Daoy (cell line): Measurements from ENCODE around the gene PTPRM. TPM values are rescaled to one million over a fixed set of nuclear protein-coding genes. Genes with fewer than 3 reads are reported as not detected.

Experiments
- DNase-seq: peaks from one replicate; pipeline ENCODE4 v3.0.0-alpha.2; 2015; ENCODE audit warnings: low read depth
- total RNA-seq: library from RNA; depleted of rRNA; stranded (reverse); fragments of >200 nt; shearing (Covaris generic); gene quantifications from 2 replicates; pipeline ENCODE4 v1.2.3, GENCODE V29; 2014

The PTPRM gene
- total RNA-seq, 1 experiment from 2014 or later, result 13.0 TPM

DNA sequence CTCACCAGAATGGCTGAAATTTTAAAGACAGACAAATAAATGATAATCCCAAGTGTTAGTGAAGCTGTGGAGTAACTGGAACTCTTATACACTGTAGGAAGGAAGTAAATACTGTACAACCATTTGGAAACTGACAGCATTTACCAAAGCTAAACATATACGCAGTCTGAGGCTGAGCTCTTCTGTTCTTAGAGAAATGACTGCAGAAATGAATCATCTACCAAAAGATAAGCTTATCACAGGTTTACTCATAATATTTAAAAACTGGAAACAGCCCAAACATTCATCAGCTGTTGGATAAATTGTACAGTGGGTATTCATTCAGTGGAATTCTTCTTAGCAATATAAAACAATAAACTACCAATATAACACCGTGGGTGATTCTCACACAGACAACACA is 824.0 kb downstream of the PTPRM start:
- DNase-seq, result no peak

DNA sequence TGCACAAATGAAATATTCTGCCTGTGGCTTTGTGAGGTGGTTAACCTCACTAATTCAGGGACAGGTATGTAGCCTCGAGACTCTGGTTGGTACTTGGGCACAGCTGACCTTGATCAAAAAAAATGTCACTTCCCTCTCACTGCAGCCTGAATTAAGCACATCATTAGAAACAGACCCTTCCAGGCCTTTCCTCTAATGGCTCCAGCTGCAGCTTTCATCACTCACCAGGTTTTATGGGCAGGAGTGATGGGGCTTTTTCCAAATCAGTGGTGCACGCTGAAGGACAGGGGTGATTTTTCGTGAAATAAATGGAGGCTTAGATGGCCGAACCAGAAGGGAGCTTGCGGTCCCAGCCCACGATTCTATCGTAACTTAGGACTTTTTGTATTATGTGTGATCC is 829.1 kb downstream of the PTPRM start:
- no peak for DNase-seq

DNA sequence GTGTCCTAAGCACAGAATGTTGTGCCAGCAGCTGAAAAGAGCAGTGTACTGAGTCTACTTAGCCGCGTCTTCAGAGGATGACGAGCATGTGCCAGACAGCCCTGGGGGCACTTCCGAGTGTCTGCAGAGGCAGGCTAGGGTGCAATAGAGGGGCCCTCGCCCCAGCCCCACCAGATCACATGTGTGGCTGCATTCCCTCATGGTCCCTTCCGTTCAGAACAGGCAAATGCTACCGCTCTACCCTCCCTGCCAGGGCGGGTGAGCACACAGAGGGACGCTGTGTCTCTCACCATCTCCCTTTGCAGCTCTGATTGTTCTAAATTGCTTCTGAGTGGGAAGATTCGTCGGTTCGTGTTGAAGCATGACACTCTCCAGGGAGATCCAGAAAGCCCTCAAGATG is 829.9 kb downstream of the PTPRM start:
- DNase-seq, result no peak

DNA sequence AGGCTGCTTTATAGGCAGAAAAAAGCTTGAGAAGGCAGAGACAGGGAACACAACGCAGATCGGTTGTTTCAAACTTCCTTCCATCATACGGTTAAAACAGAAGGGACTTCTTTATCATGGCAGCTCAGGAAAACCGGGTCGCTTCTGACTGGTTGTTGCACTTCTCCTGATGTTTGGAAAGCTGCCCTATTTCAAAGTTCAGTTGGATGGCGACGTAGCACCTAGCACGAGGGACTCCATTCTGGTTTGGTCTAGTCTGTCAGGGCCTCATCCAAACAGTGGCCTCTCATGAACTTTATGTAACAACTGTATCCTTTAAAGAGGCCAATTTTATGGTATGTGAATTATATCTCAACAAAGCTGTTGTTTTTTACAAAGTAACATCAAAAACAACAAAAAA is 832.0 kb downstream of the PTPRM start:
- no peak for DNase-seq

DNA sequence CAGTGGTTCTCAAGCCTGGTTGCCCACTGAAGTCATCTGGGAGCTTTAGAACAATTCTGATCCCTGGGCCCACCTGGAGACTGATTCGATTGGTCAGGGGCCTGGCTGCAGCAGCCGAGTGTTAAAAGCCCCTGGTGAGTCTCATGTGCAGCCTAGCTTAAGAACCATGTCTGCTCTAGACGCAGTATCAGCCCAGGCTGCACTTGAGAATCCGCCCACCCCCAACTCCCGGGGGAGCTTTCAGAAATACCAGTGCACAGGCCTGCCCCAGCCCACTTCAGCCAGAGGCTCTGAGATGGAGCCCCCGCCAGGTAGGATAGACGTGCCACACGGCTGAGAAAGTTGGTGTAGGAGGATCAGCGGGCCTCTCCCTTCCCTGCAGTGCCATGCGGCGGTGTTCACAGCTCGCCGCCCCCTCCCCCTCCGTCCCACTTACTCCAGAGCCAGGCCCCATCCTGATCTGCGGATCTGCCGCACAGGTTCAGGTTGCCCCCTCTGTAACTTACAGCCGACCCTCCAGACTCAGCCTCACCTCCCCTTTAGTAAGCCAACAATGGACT is 833.2 kb downstream of the PTPRM start:
- DNase-seq, result no peak

DNA sequence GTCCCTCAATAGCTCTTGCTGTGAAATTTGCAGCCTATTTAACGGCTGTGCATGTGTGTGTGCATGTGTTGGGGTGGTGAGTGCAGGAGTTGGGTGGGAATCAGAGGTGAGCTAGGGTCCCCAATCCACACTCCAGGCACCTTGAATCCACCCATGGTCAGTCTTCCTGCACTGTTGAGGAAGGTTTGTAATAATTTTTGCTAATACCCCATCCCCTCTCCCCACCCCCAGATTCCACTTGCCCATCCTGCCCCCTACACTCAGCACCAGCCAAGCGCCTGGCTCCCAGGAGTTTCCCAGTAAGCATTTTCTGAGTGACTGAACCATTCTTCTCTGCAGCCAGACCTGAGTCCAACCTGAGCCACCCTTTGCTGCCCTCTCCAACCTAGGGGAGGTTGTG is 833.7 kb downstream of the PTPRM start:
- no peak for DNase-seq

DNA sequence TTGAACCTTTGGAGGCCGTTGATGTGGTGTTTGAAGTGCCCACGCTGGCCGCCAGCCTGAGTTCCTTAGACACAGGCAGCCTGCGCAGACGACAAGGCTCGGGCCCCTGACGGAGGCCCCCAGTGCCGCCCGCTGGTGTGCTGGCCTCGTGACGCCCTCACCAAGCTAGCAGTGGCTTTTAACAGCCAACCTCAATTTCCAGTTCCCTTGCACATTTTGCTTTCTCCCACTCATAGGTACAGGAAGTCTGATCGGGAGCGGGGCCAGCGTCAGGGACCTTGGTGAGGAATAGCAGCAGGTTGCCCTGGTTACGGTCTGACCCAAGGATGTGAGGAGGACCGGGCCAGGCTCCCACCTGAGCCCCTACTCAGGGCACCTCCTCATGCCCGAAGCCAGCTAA is 834.5 kb downstream of the PTPRM start:
- DNase-seq, result no peak

DNA sequence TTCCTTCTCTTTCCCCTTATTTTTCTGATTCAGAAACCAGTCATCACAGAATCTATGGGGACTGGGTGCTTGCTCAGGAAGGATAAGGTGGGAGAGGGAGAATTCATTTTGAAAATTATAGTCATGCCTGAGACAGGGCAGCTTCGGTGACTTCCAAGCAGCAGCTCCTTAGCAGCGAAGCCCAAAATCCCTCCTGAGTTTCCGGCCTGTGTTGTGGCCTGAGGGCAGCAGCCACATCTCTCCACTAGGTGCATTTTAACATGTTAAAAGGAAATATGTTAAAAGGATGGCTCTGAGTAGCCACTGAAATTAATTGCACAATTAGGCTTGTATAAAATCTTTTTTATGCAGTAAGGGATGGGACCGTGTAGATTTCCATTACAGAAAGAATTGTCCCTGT is 835.1 kb downstream of the PTPRM start:
- DNase-seq, result no peak

DNA sequence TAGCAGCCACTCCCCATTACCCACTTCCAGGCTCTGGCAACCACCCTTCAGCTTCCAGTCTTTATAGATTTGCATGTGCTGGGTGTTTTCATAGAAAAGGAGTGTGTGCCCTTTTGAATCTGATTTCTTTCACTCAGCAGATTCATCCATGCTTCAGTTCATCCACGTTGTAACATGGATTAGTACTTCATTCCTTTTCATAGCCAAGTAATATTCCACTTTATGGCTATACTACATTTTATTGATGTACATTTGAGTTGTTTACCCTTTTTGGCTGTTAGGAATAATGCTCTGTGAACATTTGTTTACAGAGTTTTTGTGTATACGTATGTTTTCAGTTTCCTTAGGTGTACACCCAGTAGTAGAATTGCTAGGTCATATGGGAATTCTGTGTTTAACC is 836.6 kb downstream of the PTPRM start:
- no peak for DNase-seq

DNA sequence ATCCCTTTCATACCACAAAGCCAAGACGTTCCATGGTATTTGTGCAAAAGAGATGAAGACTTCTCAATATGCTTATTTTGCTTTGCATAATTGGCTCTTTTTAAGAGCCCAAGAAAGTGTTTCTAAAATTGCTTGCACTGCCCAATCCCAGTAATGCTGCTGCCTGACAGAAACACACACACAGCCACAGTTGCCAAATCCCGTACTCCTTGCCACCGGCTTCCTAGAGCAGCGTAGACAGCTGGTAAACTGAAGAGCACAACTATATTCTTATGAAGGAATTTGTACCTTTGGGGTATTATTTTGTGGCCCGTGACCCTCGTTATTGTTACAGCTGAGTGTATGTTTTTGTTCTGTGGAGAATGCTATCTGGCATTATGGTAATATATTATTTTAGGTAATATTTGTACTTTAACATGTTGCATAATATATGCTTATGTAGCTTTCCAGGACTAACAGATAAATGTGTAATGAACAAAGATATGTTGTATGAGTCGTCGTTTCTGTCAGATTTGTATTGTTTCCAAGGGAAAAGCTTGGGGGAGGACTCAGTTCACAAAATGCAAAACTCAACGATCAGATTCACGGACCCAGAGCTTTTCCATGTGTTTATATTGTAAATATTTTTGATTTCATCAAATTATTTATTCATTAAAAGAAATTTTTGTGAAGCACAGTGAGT is 839.2 kb downstream of the PTPRM start:
- no peak for DNase-seq

DNA sequence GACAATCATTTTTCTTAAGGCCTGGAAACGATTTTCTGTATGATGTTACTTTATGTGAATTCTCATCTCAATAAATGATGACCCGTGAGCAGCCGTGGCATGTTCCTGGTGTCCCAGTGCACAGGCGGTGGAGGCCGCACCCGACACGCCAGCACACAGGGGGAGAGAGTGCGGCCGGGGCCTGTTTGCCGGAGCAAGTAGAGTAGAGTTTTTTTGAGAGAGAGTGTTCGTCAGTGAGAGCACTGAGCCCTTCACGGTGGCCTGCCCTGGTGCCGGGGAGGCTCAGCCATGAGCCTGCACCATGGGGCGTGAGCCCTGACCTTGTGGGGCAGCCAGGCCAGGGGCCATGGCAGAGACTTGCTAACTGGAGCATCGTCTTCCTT is 839.7 kb downstream of the PTPRM start:
- no peak for DNase-seq

DNA sequence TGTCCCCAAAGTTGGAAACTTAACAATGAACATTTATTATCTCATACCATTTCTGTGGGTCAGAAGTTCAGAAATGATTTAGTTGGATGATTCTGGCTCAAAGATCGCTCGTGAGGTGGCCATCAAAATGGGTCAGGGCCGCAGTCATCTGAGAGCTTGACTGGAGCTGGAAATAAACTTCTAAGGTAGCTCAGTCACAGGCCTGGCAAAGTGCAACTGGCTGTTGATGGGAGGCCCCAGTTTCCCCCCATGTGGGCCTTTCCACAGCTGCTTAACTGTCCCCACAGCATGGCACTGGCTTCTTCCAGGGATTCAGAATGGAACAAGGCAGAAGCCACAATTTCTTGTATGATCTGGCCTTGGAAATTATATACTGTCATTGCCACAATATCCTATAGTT is 842.0 kb downstream of the PTPRM start:
- DNase-seq, result no peak

DNA sequence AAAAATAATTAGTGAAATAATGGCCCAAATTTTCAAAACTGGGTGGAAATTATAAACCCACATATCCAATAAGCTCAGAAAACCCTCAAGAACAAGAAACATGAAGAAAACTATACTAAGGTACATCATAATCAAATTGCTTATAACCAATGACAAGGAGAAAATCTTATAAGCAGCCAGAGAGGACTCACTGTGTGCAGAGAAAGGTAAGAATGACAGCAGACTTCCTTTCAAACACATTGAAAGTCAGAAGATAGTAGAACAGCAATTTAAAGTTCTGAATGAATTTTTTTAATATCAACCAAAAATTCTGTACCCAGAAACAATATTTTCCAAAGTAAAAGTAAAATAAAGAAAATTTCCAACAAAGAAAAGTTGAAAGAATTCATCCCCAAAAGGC is 844.4 kb downstream of the PTPRM start:
- DNase-seq, result no peak

DNA sequence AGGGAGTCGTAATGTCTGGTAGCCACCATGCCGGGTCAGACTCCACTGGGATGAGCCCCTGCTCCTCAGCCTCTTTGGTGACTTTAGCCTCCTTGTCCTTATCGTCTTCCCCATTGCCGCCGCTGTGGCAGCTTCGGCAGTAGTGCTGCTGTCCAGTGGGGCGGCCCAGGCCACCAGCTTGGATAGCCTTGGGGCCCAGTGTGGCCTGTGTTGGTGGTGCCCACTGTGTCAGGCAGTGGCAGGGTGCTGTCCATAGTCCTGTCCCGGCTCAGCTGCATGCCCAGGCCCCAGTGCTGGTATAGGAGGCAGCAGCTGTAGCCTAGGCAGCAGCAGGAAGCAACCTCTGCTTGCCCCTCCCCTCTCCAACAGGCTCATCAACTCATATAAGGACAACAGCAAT is 845.0 kb downstream of the PTPRM start:
- DNase-seq, result no peak

DNA sequence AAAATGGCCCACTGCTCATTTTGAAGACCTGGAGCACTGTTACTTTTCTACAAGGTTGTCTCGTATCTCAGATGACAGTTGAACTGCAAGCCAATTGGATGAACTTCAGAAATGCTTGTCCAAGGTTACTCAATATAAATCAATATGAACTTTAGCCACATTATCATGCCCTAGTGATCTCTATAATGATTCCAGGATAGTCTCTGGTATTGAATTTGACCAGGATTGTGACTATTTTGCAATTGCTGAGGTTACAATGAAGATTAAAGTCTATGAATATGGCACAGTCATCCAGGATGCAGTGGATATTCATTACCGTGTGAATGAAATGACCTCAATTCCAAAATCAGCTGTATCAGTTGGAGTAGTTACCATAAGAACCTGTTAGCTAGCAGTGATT is 846.1 kb downstream of the PTPRM start:
- DNase-seq, result no peak

DNA sequence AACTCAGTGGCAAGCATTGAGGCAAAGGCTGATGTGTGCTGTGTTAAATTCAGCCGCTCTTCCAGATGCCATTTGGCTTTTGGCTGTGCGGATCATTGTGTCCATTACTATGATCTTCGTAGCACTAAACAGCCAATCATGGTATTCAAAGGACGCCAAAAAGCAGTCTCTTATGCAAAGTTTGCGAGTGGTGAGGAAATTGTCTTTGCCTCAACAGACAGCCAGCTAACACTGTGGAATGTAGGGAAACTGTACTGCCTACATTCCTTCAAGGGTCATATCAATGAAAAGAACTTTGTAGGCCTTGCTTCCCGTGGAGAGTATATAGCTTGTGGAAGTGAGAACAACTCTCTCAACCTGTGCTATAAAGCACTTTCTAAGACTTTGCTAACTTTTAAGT is 846.6 kb downstream of the PTPRM start:
- no peak for DNase-seq

DNA sequence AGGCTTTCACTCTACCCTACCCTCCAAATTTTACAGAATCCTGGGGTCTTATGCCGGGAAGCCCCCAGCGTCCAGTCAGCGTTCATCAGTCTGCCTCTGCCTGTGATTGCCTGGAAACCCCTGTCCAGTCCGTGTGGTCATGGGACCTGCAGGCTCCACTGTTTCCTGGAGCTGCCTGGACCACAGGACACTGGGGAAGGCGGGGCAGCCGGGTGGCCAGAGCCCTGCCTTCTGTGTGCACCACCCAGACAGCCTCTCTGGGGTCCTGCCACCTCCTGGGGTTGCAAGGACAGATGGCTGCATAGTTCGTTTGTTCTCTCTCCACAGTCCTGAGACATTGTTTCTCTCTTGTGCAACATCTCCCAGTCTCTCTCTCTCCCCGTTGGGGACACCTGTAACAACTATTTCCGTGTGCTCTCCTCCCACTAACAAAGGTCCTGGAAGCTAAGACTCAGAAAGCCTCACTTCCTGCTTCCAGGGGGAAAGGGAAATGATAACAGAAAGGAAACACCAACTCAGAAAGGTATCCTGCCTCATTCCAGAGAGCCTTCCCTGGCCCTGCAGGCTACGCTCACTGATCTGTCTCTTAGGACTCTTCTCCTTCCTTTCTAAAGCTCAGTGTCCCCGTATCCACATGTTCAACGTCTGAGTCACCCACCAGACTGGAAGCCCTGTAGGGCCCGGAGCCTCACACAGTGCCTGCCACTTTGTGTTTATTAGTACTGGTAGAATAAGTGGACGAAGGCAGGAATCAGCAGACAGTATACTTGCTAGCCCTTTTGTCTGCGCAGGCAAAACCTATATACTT is 849.3 kb downstream of the PTPRM start:
- peak; percentile 13 for DNase-seq

DNA sequence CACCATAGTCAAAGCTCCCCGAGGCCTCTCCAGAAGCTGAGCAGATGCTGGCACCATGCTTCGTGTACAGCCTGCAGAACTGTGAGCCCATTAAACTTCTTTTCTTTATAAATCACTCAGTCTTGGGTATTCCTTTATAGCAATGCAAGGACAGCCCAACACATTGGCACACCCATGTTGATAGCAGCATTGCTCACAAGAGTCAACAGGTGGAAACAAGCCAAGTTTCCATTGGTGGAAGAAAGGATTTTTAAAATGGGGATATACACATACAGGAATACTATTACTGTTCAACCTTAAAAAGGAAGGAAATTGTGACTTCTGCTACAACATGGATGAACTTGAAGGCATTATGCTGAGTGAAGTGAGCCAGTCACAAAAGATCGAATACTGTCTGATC is 855.3 kb downstream of the PTPRM start:
- DNase-seq, result no peak

DNA sequence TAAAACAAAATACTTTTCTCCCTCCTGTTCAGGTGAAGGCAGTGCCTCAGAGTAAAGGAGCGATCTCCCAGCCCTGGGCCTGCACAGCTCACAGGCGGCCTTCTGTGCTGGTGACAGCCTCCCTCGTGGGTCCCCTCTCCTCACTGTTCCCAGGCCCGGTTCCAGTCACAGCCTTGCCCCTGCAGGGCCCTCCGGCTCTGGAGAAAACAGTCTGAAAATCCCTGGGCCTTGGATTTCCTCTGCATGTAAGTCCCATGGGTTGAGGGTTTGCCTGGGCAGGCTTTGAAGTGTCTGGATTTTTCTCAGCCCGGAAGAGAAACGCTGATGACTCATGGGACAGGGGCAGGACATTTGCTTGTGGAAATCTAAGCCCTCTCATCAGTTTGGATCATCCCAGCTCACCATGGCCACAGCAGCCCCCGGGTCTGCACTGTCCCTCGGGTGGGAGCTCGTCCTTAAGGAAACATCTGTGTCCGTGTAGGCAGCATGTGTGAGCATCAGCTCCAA is 856.0 kb downstream of the PTPRM start:
- DNase-seq, result peak; percentile 53

DNA sequence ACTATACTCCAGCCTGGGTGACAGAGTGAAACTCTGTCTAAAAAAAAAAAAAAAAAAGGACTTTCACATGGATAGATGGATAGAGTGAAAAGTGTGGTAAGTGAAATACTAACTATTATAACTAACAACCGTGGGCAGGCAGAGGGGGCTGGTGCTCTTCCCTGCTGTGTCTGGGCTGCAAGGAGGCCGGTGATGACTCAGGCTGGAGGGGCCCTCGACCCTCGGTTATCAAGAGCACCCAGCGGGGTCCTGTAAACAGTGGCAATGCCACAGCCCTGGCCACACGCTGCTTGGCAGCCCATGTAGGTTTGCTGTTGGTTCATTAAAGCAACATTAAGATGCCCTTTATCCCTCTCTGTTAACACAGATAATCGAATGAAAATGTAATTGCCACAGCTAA is 857.4 kb downstream of the PTPRM start:
- peak; percentile 58 for DNase-seq

DNA sequence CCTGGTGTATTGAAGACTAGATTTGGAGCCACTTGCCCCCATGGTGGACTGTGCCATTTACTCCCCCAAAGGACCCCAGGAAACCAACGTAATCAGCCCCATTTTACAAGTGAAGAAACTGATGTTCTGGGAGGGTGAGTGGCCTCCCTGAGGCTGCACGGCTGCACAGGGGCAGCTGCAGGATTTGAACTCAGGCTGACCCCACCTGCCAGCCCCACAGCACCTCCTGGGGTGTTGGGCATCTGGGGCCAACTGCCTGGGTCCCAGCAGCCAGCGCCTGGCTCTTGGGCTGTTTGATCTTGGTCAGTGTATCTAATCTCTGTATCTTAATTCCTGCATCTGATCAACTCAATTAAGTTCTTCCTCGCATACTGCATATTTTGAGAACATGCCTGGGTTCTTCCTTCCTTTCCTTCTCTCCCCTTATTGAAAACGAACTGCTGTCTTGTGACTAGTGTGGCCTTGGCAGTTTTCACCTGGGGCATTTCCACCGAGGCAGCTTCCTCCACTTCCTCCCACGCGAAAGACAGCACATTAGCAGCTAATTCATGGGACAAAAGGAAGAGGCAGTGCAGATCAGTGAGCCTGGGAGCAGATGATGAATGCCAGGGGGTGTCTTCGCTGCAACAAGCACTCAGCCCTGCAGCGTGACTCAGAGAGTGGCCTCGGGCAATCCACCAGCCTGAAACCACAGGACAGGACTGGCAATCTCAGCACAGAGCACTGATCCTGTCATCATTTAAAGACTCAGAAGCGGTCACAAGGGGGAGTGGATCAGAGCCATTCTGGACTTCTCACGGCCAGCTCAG is 858.0 kb downstream of the PTPRM start:
- peak; percentile 86 for DNase-seq

DNA sequence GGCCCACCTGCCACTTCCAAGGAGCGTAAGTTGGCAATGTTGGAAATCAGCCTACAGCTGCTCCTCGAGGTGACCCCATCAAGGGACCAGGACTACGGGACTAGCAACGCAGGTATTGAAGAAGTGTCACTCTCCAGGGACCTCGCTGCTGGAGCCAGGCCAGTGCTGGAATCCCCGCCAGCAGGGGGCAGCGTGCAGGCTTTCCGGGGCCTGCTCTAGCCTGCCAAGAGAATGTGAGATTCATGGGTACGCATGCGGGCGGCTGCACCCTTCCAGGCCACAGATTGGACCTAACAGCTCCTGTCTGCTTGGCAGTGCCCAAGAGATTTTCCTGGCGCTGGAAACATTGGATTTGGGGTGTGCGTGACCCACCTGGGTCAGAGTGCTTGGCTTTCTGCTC is 859.3 kb downstream of the PTPRM start:
- DNase-seq, result no peak
